Parathyroid adenoma (tissue), 2 donors: ENCODE measurements around the gene SIAH3.

ENCODE experiments used
- H2AFZ ChIP-seq: fragments of 300-600 bp; sonication (generic); one replicate; pipeline ENCODE4 v1.7.0; 2017; ENCODE audit warnings: antibody characterized with exemption, mild to moderate bottlenecking
- H3K27ac ChIP-seq: fragments of 300-600 bp; sonication (generic); one replicate; pipeline ENCODE4 v1.7.0; 2017
- H3K27me3 ChIP-seq: fragments of 300-600 bp; sonication (generic); one replicate; pipeline ENCODE4 v1.7.0; 2017; ENCODE audit warnings: low read length; ENCODE audit not compliant: control insufficient read depth, insufficient read depth
- H3K36me3 ChIP-seq: fragments of 300-600 bp; sonication (generic); one replicate; pipeline ENCODE4 v1.7.0; 2017; ENCODE audit warnings: low read length; ENCODE audit not compliant: control insufficient read depth, insufficient read depth
- H3K4me1 ChIP-seq: fragments of 300-600 bp; sonication (generic); one replicate; pipeline ENCODE4 v1.7.0; 2017; ENCODE audit warnings: control low read depth
- H3K4me2 ChIP-seq: fragments of 300-600 bp; sonication (generic); one replicate; pipeline ENCODE4 v1.7.0; 2017; ENCODE audit warnings: low read length
- H3K4me3 ChIP-seq: fragments of 300-600 bp; sonication (generic); one replicate; pipeline ENCODE4 v1.7.0; 2017; ENCODE audit warnings: low read depth, low read length
- H3K79me2 ChIP-seq: fragments of 300-600 bp; sonication (generic); one replicate; pipeline ENCODE4 v1.7.0; 2017; ENCODE audit warnings: control low read depth
- H3K9ac ChIP-seq: fragments of 300-600 bp; sonication (generic); one replicate; pipeline ENCODE4 v1.7.0; 2017; ENCODE audit warnings: mild to moderate bottlenecking
- H3K9me3 ChIP-seq: fragments of 300-600 bp; sonication (generic); one replicate; pipeline ENCODE4 v1.7.0; 2017; ENCODE audit warnings: low read length; ENCODE audit not compliant: control insufficient read depth
- CTCF ChIP-seq: fragments of 300-600 bp; sonication (generic); IDR thresholded peaks from one replicate; pipeline ENCODE4 v1.7.0; 2017; ENCODE audit warnings: antibody characterized with exemption, mild to moderate bottlenecking
- donor health status: primary hyperparathyroidism.

Gene SIAH3

DNA sequence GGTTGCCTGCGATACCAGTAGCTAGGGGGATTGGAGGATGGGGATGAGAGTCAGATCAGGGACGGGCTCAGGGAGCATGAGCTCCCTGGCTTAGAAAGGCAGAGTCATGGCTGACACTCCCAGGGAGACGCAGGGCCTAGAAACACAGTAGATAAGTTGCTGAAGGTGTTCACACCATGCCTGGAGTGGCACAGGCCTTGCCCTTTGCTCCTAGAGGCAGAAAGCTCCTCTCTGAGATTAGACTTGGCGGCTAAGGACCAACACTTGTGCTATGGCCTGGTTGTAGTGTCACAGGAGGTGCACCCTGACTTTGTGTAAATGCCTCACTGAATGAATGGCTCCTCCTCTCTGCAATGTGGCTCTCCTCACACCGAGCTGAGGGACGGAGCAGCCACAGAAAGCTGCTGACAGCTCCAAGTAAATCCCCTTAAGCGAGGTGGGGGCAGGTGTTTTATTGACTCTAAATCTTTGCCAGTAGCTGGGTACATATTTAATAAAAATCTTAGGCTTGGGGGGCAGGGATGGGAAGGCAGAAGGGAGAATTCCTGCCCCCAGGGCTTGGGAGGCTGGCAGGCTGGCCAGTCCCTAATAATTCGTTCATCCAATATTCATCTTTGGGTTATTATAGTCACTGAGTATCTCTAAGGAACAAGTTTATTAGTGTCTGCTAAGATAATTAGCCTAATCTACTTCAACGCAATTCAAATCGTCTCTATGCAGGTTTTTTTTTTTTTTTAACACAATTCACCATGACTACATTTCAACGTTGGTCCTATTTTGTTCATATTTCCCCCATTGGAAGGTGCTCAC is 54.9 kb downstream of the SIAH3 start:
- Histone ChIP-seq H2AFZ (no peak overlapping the region), H3K9ac (no peak overlapping the region), H3K4me2 (no peak overlapping the region), H3K27me3 (no peaks in the 10 kb centered on the region), H3K79me2 (no peaks in the 10 kb centered on the region), H3K4me3 (no peak overlapping the region), H3K4me1 (no peaks in the 10 kb centered on the region), H3K36me3 (no peaks in the 10 kb centered on the region), H3K9me3 (no peaks in the 10 kb centered on the region), H3K27ac (no peak overlapping the region)
- no peak for TF ChIP-seq CTCF

GRCh38 chr13:45792827-45793303 is 58.7 kb downstream of the SIAH3 start:
- no peak for TF ChIP-seq CTCF
- H3K9ac ChIP-seq, result no peak overlapping the region
- no peak overlapping the region for H3K27ac ChIP-seq
- no peaks in the 10 kb centered on the region for H3K9me3 ChIP-seq
- no peak overlapping the region for H3K4me2 ChIP-seq
- no peak overlapping the region for H3K4me3 ChIP-seq
- no peaks in the 10 kb centered on the region for H3K36me3 ChIP-seq
- H2AFZ ChIP-seq, result no peak overlapping the region
- H3K4me1 ChIP-seq, result no peaks in the 10 kb centered on the region
- H3K79me2 ChIP-seq, result no peaks in the 10 kb centered on the region
- H3K27me3 ChIP-seq, result no peaks in the 10 kb centered on the region

DNA sequence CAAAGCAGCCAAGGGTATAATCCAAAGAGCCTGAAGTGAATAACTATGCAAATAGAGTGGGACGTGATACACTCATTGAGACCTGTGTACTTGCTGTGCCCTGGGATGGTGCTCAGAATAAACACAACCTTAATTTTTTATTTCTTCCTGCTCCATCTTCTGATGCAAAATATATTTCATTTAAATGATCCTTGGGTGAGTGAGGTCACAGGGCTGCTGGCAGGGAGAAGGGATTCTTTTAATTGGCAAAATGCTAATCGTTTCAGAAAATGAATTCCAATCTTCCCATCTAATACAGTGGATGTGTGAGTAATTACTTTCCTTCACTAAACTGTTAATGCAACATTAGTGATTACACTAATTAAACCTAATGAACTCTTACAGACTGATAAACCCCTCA is 63.5 kb downstream of the SIAH3 start:
- Histone ChIP-seq H3K4me1 (no peaks in the 10 kb centered on the region), H3K9ac (no peak overlapping the region), H3K4me2 (no peak overlapping the region), H3K79me2 (no peaks in the 10 kb centered on the region), H3K27me3 (no peaks in the 10 kb centered on the region), H3K9me3 (no peaks in the 10 kb centered on the region), H3K4me3 (no peak overlapping the region), H3K36me3 (no peaks in the 10 kb centered on the region), H2AFZ (no peak overlapping the region), H3K27ac (no peak overlapping the region)
- TF ChIP-seq CTCF, result no peak

DNA sequence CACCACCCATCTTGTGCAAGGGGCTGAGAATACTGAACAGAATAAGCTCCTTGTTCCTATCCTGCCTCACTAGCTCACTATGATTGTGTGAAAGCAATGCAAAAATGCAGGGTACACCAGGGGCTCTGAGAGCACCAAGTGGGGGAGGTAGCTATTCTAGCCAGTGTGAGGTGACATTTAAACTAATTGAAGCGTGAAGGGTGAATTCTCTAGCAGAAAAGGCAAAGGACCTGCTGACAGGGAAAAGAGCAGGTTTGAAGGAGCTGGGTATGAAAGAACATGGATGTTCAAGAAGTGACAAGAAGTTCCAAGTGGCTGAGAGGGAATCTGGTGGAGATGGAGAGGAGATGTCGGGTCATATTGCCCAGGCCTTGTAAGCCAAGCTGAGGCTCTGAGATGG is 64.2 kb downstream of the SIAH3 start:
- no peak overlapping the region for H3K27ac ChIP-seq
- no peak overlapping the region for H3K4me3 ChIP-seq
- H3K36me3 ChIP-seq, result no peaks in the 10 kb centered on the region
- H3K27me3 ChIP-seq, result no peaks in the 10 kb centered on the region
- H3K9me3 ChIP-seq, result no peaks in the 10 kb centered on the region
- no peaks in the 10 kb centered on the region for H3K4me1 ChIP-seq
- H3K4me2 ChIP-seq, result no peak overlapping the region
- no peak for TF ChIP-seq CTCF
- no peak overlapping the region for H2AFZ ChIP-seq
- no peaks in the 10 kb centered on the region for H3K79me2 ChIP-seq
- no peak overlapping the region for H3K9ac ChIP-seq
